Chondrocyte (in vitro differentiated cells): Measurements from ENCODE around the gene MTMR2. TPM values are rescaled to one million over a fixed set of nuclear protein-coding genes. Genes with fewer than 3 reads are reported as not detected.
"Not testable (repeated sequence)": the region's sequence is repeated elsewhere in the genome, so short reads cannot be mapped to it uniquely, and the experiment has no call there.

ENCODE experiments used
- DNase-seq: peaks from one replicate; pipeline ENCODE4 v3.0.0; 2021; ENCODE audit warnings: mixed read lengths, low spot score
- H3K27ac Mint-ChIP-seq: one replicate; pipeline ENCODE4 v1.8.0; 2021; ENCODE audit warnings: mild to moderate bottlenecking, moderate library complexity, mixed read lengths; ENCODE audit not compliant: unreplicated experiment
- H3K27me3 Mint-ChIP-seq: 2 replicates; pipeline ENCODE4 v1.8.0; 2021; ENCODE audit warnings: low read depth, mixed read lengths
- H3K36me3 Mint-ChIP-seq: 2 replicates; pipeline ENCODE4 v1.8.0; 2021; ENCODE audit warnings: low read depth, mixed read lengths
- H3K4me1 Mint-ChIP-seq: 2 replicates; pipeline ENCODE4 v1.8.0; 2021; ENCODE audit warnings: low read depth, mild to moderate bottlenecking, mixed read lengths
- H3K4me3 Mint-ChIP-seq: one replicate; pipeline ENCODE4 v1.8.0; 2021; ENCODE audit warnings: mild to moderate bottlenecking, moderate library complexity, mixed read lengths; ENCODE audit not compliant: unreplicated experiment
- H3K9me3 Mint-ChIP-seq: 2 replicates; pipeline ENCODE4 v1.8.0; 2021; ENCODE audit warnings: low read depth, mixed read lengths
- CTCF ChIP-seq: fragments of 200-600 bp; sonication (generic); IDR thresholded peaks from 2 replicates; pipeline ENCODE4 v1.5.0; 2021; ENCODE audit warnings: antibody characterized with exemption, mild to moderate bottlenecking, moderate library complexity
- total RNA-seq: library from RNA; stranded (reverse); gene quantifications from 3 replicates; pipeline ENCODE4 v1.2.1, GENCODE V29; 2021

The MTMR2 gene
- total RNA-seq, 1 donor from 2014 or later, result 52.1 TPM

DNA sequence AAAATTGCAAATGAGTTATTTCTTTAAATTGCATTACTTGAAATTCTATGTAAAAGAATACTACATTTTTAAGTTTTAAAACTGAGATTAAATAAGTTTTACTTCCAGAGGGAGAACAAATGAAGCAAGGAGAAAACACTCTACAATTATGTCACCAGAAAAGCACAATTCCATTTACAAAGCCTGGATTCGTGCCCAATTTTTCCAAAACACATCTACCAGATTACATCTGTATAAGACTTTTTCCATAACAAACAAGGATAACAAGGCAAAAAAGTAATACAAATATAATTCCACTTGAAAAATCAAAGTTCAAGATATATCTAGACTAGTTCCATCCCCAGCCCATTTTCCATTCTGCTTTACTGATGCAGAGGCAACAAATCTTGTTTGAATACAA, 40.5 kb downstream of the MTMR2 start:
- no peaks in the 10 kb centered on the region for H3K27me3 Mint-ChIP-seq
- H3K4me1 Mint-ChIP-seq, result peaks cover 29% of the 10 kb centered on the region
- no peak overlapping the region for H3K4me3 Mint-ChIP-seq
- TF ChIP-seq CTCF, result no peak
- H3K27ac Mint-ChIP-seq, result no peak overlapping the region
- H3K36me3 Mint-ChIP-seq, result peaks cover 14% of the 10 kb centered on the region
- no peak for DNase-seq
- H3K9me3 Mint-ChIP-seq, result peaks cover 3% of the 10 kb centered on the region

- peak overlapping the region; percentile 91 for H3K27ac Mint-ChIP-seq
- H3K9me3 Mint-ChIP-seq, result peaks cover 13% of the 10 kb centered on the region
- peaks cover 21% of the 10 kb centered on the region for H3K36me3 Mint-ChIP-seq
- H3K4me3 Mint-ChIP-seq, result no peak overlapping the region
- H3K27me3 Mint-ChIP-seq, result no peaks in the 10 kb centered on the region
- TF ChIP-seq CTCF, result no peak
- peaks cover 31% of the 10 kb centered on the region for H3K4me1 Mint-ChIP-seq
- DNase-seq, result no peak
Measured at GRCh38 chr11:95877291-95877690, 46.6 kb downstream of the MTMR2 start.

DNA sequence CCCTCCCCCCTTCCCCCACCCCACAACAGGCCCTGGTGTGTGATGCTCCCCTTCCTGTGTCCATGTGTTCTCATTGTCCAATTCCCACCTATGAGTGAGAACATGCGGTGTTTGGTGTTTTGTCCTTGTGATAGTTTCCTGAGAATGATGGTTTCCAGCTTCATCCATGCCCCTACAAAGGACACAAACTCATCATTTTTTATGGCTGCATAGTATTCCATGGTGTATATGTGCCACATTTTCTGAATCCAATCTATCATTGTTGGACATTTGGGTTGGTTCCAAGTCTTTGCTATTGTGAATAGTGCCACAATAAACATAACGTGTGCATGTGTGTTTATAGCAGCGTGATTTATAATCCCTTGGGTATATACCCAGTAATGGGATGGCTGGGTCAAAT, 53.0 kb downstream of the MTMR2 start:
- not testable (repeated sequence) for H3K27ac Mint-ChIP-seq, H3K36me3 Mint-ChIP-seq, DNase-seq, H3K9me3 Mint-ChIP-seq, H3K27me3 Mint-ChIP-seq, H3K4me3 Mint-ChIP-seq
- peaks cover 15% of the 10 kb centered on the region for H3K4me1 Mint-ChIP-seq

DNA sequence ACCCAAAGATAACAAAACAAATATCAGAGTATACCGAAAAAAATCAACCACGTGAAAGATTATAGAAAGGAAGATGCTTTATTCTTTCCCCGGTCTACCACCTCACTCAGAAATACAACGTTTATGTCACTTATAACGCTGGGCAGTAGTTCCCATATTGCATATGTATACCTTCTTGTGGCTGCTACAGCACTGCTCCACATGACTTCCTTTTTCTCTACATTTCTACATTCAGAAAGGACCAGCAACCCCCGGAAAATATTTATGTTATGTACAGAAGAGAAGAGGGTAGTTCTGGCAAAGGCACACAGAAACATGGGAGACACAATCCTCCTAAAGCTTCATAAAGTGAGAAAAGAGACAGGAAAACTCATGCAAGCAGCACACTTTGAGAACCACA, 56.8 kb downstream of the MTMR2 start:
- no peak for DNase-seq
- H3K27me3 Mint-ChIP-seq, result no peaks in the 10 kb centered on the region
- H3K9me3 Mint-ChIP-seq, result peaks cover 3% of the 10 kb centered on the region
- TF ChIP-seq CTCF, result no peak
- H3K27ac Mint-ChIP-seq, result no peak overlapping the region
- peaks cover 52% of the 10 kb centered on the region for H3K4me1 Mint-ChIP-seq
- peaks cover 6% of the 10 kb centered on the region for H3K36me3 Mint-ChIP-seq
- no peak overlapping the region for H3K4me3 Mint-ChIP-seq

DNA sequence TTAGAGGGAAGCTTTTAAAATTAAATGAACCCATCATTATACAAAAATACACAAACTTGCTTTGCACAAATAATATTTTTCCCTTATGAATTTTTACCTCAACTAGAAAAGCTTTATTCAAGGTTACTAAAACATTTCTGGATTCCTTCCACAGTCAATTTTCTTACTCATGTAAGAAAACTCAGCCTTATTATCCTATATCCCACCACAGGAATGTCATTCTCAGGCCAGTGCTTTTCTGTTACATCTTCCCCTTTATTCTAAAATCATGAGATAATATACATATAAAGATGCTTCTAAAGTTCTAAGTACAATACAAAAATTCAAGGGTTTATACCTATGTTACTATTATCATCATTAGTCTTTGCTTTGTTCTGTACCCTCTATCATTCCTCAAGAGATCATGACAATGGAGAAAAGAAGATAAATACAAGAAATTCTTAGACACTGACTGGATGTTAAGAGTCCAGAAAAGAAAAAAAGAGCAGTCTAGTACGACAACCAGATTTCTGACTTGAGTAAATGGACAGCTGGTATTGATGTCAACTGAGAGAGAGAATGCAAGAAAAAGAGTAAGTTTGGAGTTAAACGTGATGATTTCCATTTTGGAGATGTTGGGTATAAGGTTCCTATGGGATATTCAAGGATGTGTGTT, 60.3 kb downstream of the MTMR2 start:
- Mint-ChIP-seq H3K27me3 (no peaks in the 10 kb centered on the region), H3K9me3 (peaks cover 3% of the 10 kb centered on the region), H3K36me3 (peaks cover 9% of the 10 kb centered on the region), H3K27ac (peak overlapping the region; percentile 88), H3K4me1 (peaks cover 56% of the 10 kb centered on the region), H3K4me3 (peak overlapping the region; percentile 5)
- DNase-seq, result no peak
- no peak for TF ChIP-seq CTCF

- Mint-ChIP-seq H3K4me1 (peaks cover 33% of the 10 kb centered on the region), H3K36me3 (peaks cover 23% of the 10 kb centered on the region)
- not testable (repeated sequence) for H3K27ac Mint-ChIP-seq, H3K4me3 Mint-ChIP-seq, H3K9me3 Mint-ChIP-seq, DNase-seq, H3K27me3 Mint-ChIP-seq
Measured at GRCh38 chr11:95860024-95860423, 63.9 kb downstream of the MTMR2 start.

GRCh38 chr11:95854362-95854761, 69.5 kb downstream of the MTMR2 start:
- not testable (repeated sequence) for H3K27me3 Mint-ChIP-seq, DNase-seq, H3K4me3 Mint-ChIP-seq, H3K27ac Mint-ChIP-seq, H3K9me3 Mint-ChIP-seq
- Mint-ChIP-seq H3K4me1 (peaks cover 21% of the 10 kb centered on the region), H3K36me3 (peaks cover 16% of the 10 kb centered on the region)
